ENCODE data around the gene LHPP.

- TF ChIP-seq CTCF (conservative IDR thresholded peaks at IDR 0.05 in 1 of 2, IDR thresholded peaks at IDR 0.05 in 1 of 2; ENCODE audit: low read depth in 1 of 2, low read length in 2 of 2) (no peak), EZH2 (IDR thresholded peaks at IDR 0.05; ENCODE audit: low read length, missing control alignments) (no peak)
These were observed 188.6 kb downstream of the LHPP start for GRCh38 chr10:124650263-124650662.
